ENCODE measurements around the gene ATP11A. TPM values are rescaled to one million over a fixed set of nuclear protein-coding genes. Genes with fewer than 3 reads are reported as not detected.

Gene ATP11A
- total RNA-seq, 1 donor from 2014 or later: 114 TPM

DNA sequence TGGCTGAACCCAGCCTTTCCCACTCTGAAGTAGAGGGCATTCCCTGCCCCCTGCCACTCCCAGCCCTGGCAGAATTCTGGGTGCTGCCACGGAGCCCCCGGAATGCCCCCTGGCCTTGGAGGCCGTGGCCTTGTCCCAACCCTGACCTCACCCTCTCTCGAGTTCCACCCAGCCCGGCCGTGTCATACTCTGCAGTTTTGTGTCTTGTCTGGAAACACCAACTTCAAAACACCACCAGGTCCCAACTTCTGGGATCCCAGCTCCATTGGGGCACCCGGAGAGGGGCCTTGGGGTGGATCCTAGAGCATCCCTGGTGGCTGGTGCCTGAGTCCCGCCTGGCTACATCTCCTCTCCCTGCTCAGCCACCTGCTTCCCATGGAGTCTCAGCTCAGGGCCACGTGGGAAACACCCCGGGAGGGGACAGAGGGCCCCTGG is 197.7 kb downstream of the ATP11A start:
- TF ChIP-seq, protein P1, sequence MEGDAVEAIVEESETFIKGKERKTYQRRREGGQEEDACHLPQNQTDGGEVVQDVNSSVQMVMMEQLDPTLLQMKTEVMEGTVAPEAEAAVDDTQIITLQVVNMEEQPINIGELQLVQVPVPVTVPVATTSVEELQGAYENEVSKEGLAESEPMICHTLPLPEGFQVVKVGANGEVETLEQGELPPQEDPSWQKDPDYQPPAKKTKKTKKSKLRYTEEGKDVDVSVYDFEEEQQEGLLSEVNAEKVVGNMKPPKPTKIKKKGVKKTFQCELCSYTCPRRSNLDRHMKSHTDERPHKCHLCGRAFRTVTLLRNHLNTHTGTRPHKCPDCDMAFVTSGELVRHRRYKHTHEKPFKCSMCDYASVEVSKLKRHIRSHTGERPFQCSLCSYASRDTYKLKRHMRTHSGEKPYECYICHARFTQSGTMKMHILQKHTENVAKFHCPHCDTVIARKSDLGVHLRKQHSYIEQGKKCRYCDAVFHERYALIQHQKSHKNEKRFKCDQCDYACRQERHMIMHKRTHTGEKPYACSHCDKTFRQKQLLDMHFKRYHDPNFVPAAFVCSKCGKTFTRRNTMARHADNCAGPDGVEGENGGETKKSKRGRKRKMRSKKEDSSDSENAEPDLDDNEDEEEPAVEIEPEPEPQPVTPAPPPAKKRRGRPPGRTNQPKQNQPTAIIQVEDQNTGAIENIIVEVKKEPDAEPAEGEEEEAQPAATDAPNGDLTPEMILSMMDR (IDR thresholded peaks at IDR 0.05; ENCODE audit: unreplicated experiment): no peak
- H3K4me3 Mint-ChIP-seq: no peak overlapping the region
- no peak overlapping the region for H3K27ac Mint-ChIP-seq
- H3K27me3 Mint-ChIP-seq (ENCODE audit: low read depth): peaks cover 33% of the 10 kb centered on the region
- H3K9me3 Mint-ChIP-seq: no peaks in the 10 kb centered on the region
- peaks cover 9% of the 10 kb centered on the region for H3K4me1 Mint-ChIP-seq
- no peaks in the 10 kb centered on the region for H3K36me3 Mint-ChIP-seq
- DNase-seq (ENCODE audit: low spot score in 2 of 2, unreplicated experiment in 2 of 2): no peak

DNA sequence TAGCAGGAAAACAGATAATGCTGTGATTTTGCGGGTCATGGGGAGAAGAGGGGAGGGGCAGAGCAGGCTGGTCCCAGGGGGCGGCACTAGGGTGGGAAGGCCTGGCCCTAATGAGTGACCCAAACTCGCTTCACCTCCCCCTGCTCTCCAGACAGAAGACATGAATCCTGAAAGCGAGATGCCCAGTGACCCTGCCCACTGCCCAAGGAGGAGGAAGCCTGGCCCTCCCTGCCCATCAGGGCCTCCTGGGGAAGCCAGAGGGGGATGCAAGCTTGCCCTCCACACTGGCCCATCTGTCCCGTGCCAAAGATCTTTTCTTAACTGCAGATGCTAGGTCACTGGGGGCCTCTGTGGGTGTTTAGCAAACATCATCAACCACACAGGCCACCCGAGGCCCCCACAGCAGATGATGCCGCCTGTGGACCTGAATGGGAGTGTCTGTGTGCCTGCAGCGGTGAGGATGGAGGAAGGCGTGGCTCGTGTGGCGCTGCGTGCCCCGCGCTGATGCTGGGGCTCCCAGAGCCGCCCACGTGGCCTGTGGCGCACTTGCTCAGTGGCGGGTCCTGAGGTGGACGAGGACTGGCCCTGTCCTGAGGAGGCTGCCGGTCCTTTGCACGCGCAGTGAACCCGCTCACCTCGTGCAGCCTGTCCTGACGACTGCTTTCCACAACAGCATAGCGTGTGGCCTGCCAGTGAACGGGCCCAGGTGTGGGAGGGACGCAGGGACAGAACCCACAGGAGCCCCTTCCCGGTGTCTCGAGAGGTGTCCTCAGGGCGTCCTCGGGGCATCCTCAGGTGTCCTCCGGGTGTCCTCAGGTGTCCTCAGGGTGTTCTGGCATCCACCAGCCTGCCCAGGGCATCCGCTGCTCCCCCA is 198.6 kb downstream of the ATP11A start:
- Mint-ChIP-seq H3K9me3 (no peaks in the 10 kb centered on the region), H3K4me3 (no peak overlapping the region), H3K27me3 (ENCODE audit: low read depth) (peaks cover 42% of the 10 kb centered on the region), H3K27ac (no peak overlapping the region), H3K4me1 (peaks cover 18% of the 10 kb centered on the region), H3K36me3 (no peaks in the 10 kb centered on the region)
- DNase-seq (ENCODE audit: low spot score in 2 of 2, unreplicated experiment in 2 of 2): no peak
- TF ChIP-seq, protein P1 (IDR thresholded peaks at IDR 0.05; ENCODE audit: unreplicated experiment): no peak

DNA sequence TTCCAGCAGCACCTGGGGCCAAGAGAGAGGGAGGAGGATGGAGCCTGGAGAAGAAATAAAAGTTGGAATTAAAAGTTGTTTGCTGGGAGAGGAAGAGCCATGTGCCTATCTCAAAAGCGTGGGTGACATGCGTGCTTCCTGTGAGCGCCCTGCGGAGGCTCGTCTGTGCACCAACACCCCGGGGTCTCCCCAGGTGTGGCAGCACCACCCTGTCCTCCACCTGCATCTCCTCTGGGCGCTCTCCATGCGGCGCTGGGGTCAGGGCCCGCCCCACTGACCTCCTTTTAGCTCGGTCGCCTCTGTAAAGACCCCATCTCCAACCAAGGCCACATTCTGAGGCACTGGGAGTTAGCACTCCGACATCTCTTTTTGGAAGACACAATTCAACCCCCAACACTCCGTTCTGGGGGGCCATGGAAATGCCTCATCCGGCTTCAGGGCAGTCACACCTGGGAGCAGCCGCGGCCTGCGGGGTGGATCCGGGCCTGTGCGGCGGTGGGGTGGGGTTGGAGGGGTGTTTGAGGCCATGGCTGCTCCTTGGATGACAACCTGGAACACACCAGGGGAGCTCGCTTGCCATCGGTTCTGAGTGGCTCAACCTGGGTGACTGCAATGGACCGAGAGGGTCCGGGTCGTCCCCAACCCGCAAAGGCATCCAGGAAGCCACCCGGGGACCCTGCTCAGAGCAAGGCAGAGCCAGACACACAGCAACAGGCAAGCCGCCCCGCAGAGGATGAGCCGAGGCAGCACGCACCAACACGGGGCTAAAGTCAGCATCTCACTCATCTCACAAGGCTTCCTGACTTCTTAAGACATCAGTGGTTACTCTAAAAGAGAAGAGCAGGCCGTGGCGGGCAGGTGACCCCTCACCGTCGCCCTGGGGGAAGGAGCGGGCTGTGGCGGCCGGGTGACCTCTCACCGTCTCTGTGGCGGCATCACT is 199.8 kb downstream of the ATP11A start:
- TF ChIP-seq, protein P1 (IDR thresholded peaks at IDR 0.05; ENCODE audit: unreplicated experiment): no peak
- DNase-seq (ENCODE audit: low spot score in 2 of 2, unreplicated experiment in 2 of 2): no peak
- no peaks in the 10 kb centered on the region for H3K36me3 Mint-ChIP-seq
- H3K4me3 Mint-ChIP-seq: no peak overlapping the region
- H3K27me3 Mint-ChIP-seq (ENCODE audit: low read depth): peaks cover 42% of the 10 kb centered on the region
- H3K27ac Mint-ChIP-seq: no peak overlapping the region
- H3K9me3 Mint-ChIP-seq: no peaks in the 10 kb centered on the region
- peaks cover 20% of the 10 kb centered on the region for H3K4me1 Mint-ChIP-seq

DNA sequence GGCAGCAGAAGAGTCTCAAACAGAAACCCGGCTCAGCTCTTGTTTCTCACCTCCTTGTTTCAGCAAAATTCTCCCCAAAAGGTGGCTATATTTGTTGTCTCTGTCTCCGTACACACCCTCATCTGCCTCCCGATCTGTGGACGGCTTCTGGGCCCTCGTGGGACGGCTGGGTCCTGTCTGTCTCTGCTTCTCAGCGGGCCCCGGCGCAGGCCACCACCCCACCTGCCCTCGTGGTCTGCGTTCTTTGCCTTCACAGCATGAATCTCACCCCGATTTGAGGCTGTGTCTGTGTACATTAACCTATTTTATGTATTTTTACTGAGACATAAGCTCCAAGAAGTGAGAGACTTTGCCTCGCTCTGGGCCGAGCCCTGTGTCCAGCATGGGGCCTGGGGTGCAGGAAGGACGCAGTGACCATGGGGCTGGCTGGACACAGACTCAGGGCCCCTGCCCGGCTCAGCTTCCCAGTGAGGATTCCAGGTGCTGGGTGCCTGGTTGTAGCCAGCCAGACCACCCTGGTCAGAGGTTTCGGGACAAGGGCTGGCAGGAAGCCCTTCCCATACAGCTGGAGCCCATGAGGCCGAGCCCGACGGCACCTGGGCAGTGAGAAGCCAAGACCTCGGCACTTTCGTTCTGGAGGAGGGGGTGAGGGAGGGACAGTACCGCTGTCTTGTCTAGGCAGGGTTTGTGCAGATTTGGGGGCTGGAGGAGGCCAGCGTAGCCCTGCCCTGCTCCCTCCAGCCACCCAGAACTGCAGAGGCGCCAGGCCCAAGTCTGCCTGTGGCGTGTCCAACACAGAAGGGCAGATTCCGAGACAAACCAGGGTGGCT is 200.7 kb downstream of the ATP11A start:
- H3K4me1 Mint-ChIP-seq: peaks cover 20% of the 10 kb centered on the region
- no peak overlapping the region for H3K4me3 Mint-ChIP-seq
- no peaks in the 10 kb centered on the region for H3K36me3 Mint-ChIP-seq

More for the DNA sequence above, 200.7 kb downstream of the ATP11A start:
- H3K9me3 Mint-ChIP-seq: no peaks in the 10 kb centered on the region
- no peak for DNase-seq (ENCODE audit: low spot score in 2 of 2, unreplicated experiment in 2 of 2)
- H3K27ac Mint-ChIP-seq: no peak overlapping the region
- TF ChIP-seq, protein P1 (IDR thresholded peaks at IDR 0.05; ENCODE audit: unreplicated experiment): no peak
- peaks cover 45% of the 10 kb centered on the region for H3K27me3 Mint-ChIP-seq (ENCODE audit: low read depth)
